GM18502 (cell line): ENCODE data around the gene KIRREL1.
"Not testable (repeated sequence)": the region's sequence is repeated elsewhere in the genome, so short reads cannot be mapped to it uniquely, and the experiment has no call there.

Experiments used
- ATAC-seq: cut with Tn5 transposase; IDR thresholded peaks from one replicate; pipeline ENCODE4 v1.9.1; 2021; ENCODE audit warnings: mild to moderate bottlenecking; ENCODE audit not compliant: unreplicated experiment, poor library complexity

Gene KIRREL1

GRCh38 chr1:158124999-158125398 is 131.6 kb downstream of the KIRREL1 start:
- ATAC-seq, result peak; percentile 86

DNA sequence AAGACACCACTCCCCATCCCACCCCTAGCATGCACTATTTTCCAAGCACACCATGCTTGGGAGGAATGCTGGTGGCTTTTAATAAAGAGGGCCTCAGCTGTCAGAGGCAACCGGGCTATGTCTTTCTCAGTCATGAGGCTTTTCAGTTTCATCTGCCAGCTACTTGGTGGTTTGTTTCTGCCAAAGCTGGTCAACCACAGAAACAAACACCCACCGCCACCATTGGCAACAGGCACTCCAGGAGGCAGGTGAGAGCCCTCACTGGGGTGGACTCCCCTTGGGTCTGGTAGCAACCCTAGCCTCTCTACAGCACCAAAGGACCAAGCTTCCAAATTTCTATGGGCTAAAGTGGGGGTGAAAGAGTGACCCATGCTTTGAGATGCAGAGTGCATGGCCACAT is 133.0 kb downstream of the KIRREL1 start:
- peak; percentile 65 for ATAC-seq

- ATAC-seq, result not testable (repeated sequence)
Measured at GRCh38 chr1:158128531-158128930, 135.1 kb downstream of the KIRREL1 start.

DNA sequence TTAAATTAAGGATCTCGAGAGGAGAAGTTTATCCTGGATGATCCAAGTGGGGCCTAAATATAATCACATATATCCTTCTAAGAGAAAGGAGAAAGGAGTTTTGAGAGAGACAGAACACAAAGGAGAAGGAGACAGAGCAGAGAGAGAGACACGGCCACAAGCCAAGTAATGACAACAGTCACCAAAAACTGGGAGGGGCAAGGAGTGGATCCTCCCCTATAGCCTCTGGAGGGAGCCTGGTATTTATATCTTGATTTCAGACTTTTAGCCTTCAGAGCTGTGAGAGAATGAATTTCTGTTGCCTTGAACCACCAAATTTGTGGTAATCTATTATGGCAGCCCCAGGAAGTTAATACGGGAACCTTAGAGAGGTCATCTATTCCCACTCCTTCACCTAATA is 137.8 kb downstream of the KIRREL1 start:
- no peak for ATAC-seq

GRCh38 chr1:158140764-158141192 is 147.3 kb downstream of the KIRREL1 start:
- ATAC-seq, result no peak

GRCh38 chr1:158145173-158145719 is 151.8 kb downstream of the KIRREL1 start:
- ATAC-seq, result no peak

GRCh38 chr1:158146165-158146564 is 152.7 kb downstream of the KIRREL1 start:
- ATAC-seq, result no peak

- ATAC-seq, result no peak
Measured at GRCh38 chr1:158146739-158147138, 153.3 kb downstream of the KIRREL1 start.

- no peak for ATAC-seq
Measured at GRCh38 chr1:158147401-158147800, 154.0 kb downstream of the KIRREL1 start.

DNA sequence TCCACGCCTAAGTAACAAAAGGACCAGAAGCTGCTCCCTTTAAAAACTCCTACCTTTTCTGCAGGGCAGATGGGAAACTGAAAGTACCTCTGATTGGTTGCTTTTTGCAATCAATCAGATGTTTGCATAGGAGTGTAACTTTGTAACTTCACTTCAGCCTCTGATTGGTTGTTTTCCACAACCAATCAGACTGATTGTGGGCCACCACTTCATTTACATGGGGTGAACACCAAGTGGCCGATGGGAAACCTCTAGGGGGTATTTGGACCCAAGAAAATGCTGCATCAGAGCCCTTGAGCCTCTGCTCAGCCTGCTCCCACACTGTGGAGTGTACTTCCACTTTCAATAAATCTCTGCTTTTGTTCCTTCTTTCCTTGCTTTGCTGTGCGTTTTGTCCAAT is 154.4 kb downstream of the KIRREL1 start:
- no peak for ATAC-seq

DNA sequence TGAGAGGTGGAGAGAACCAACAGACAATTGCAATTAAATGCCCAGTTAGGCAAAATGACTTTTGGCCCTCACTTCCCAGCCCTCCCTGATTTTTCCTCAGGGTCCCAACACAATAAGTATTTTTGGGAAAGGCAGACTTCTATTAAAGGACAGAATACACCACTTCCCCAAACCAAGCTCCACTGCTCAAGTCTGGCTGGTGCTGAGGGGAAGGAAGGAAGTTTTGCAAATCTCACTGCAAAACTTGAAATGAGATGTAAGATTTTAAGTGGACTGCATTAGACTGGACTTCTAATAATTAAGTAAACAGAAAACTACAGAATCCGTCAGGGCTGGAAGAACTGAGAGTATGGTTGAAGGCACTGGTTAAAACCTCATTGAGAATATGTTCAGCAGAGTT is 155.0 kb downstream of the KIRREL1 start:
- no peak for ATAC-seq

DNA sequence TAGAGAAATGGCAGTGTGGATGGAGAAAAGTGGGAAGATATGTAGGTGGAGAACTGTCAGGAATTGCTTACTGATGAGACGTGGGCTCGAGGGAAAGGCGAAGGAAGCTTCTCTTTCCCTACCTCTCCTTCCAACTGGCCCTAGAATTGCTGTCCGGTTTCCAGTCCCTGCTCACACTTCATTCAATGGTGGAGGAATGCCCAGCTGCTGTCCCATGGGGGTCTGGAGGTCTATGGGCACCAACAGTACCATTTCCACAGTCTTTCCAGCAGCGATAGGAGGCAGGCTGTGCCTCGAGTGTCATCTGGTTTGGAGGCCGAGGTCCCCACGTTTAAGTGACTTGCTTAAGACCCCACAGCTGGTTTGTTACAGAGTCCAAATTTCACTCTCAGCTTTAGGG is 155.7 kb downstream of the KIRREL1 start:
- no peak for ATAC-seq
